Retinal pigment epithelial cell (primary cell): ENCODE results near the gene PRDM16.

ENCODE experiments used
- DNase-seq: peaks from one replicate; pipeline ENCODE4 v3.0.0-alpha.2; 2010; ENCODE audit warnings: low read depth
- H3K4me3 ChIP-seq: 2 replicates; pipeline ENCODE4 v1.5.1; 2011; ENCODE audit warnings: mild to moderate bottlenecking, low read length, control low read depth, moderate library complexity
- TF ChIP-seq, protein P1 (sequence below): conservative IDR thresholded peaks from 2 replicates; pipeline ENCODE4 v1.5.1; 2011; ENCODE audit warnings: low read depth, low read length, control low read depth, inconsistent platforms

Gene PRDM16

DNA sequence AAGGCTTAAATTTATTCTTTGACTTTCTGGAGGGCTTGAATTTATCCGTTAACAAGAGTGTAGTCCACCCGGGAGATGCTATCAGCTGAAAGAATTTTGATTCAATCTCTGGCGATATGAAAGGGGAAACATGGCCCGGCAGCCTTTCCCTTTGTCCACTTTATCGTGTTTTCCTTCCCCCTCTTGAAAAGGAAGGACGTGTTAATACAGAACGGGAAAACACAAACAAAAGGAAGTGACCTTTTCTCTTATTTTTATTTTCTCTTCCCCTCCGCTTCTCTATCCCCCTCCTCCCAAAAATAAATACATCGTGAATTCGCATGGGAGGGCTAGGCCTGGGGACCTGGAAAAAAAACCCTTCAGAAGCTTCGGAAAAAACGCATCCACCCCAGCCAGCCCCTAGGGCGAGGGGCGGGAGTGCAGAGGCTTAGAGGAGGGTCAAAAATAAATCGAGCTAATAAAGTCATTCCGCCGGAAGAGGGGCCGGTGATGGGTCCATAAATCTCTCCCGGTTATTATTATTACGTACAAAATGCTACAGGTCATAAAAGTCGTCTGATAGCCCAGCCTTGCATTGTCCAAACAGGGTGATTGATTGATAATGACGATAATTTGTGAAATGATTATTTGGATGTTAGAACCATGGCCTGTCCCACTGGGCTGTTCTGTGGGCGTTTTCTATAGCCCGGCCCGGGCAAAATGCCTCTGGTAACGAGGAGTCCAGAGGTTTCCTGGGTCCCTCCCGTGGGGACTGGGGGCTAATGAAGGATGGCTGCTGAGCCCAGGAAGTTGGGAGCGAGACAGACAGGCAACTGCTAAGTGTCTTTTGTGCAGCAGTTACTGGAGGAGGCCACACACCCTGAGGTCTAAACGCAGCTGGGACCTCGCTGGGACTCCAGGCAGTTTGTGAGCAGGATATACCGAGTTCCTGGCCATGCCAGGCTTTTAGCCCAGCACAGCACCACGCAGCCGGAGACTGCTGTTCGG is 179.4 kb downstream of the PRDM16 start:
- TF ChIP-seq, protein P1, sequence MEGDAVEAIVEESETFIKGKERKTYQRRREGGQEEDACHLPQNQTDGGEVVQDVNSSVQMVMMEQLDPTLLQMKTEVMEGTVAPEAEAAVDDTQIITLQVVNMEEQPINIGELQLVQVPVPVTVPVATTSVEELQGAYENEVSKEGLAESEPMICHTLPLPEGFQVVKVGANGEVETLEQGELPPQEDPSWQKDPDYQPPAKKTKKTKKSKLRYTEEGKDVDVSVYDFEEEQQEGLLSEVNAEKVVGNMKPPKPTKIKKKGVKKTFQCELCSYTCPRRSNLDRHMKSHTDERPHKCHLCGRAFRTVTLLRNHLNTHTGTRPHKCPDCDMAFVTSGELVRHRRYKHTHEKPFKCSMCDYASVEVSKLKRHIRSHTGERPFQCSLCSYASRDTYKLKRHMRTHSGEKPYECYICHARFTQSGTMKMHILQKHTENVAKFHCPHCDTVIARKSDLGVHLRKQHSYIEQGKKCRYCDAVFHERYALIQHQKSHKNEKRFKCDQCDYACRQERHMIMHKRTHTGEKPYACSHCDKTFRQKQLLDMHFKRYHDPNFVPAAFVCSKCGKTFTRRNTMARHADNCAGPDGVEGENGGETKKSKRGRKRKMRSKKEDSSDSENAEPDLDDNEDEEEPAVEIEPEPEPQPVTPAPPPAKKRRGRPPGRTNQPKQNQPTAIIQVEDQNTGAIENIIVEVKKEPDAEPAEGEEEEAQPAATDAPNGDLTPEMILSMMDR: no peak
- DNase-seq: no peak
- no peak overlapping the region for H3K4me3 ChIP-seq

DNA sequence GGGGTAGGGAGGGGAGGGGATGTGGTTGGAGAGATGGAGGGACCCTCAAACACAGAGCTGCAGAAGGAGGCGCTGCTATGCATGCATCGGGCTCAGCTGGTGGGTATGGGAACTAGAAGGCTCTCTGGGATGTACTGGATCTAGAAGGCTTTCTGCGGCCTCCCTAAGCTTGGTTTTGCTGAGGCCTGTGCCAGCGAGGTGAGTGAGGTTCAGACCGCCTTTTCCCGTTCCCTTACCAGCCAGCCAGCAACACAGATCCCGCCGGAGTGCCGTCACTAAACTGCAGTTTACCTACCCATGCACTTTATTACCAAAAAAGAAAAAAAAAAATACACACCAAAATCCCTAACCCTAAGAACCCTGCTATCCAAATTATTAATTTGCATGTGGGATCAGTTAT is 180.2 kb downstream of the PRDM16 start:
- TF ChIP-seq, protein P1: no peak
- DNase-seq: no peak
- H3K4me3 ChIP-seq: no peak overlapping the region

DNA sequence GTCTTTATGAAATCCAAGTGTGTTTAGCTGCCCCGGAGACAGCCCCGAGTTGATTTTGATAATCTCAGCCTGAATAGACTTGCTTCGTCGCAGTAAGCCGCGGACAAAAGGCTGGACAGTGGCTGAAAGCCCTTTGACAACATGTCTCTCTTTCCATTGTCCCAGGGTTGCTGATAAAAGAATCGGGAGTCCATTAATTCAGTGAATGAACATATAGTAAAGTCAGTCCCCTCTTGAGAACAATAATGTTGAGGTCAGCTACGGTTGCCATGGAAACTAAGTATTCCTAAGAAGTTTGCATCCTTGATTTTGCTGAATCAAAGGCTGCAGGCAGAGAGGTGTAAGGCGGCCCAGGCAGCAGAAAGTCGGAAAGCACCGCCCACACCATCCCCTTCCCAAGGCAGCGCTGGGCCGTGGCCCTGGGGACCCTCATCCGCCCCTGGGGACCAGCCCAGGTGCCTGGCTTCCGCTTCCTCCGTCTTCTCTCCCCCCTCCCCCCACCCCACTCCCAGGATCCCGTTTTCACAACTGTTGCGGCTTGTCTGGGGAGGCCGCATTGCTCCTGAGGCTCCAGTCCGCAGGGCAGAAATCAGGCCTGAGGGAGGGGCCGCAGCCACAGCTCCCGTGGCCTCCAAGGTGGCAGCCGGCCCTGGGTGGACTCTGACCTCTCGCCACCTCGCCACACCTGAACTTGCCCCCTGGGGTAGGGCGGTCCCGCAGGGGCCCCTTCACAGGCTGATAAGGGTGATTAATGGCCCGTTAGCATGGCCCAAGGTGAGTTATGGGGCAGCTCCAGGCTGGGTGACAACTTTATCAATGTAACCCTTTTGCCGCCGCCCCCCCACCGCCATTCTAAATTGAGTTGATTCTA is 180.9 kb downstream of the PRDM16 start:
- TF ChIP-seq, protein P1: no peak
- H3K4me3 ChIP-seq: no peak overlapping the region
- peak; percentile 63 for DNase-seq

DNA sequence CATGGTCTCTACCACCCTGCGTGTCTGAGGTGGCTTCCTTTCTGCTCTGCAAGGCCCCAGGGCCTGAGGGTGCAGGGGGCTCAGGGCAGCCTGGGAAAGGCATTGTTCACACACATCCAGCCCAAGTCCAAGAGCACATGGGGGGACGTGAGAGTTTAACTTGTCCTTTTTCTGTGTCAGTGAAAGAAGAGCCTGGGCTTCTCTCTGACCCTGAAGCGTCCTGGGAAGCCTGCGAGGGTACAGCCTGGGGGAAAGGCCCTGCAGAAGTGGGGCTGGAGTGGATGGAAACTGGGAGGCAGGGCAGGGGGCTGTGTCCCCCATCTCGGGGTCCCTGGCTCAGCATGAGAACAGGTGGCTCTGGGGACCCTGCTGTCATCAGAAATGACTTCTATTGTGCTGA is 181.6 kb downstream of the PRDM16 start:
- H3K4me3 ChIP-seq: no peak overlapping the region
- TF ChIP-seq, protein P1: no peak

DNA sequence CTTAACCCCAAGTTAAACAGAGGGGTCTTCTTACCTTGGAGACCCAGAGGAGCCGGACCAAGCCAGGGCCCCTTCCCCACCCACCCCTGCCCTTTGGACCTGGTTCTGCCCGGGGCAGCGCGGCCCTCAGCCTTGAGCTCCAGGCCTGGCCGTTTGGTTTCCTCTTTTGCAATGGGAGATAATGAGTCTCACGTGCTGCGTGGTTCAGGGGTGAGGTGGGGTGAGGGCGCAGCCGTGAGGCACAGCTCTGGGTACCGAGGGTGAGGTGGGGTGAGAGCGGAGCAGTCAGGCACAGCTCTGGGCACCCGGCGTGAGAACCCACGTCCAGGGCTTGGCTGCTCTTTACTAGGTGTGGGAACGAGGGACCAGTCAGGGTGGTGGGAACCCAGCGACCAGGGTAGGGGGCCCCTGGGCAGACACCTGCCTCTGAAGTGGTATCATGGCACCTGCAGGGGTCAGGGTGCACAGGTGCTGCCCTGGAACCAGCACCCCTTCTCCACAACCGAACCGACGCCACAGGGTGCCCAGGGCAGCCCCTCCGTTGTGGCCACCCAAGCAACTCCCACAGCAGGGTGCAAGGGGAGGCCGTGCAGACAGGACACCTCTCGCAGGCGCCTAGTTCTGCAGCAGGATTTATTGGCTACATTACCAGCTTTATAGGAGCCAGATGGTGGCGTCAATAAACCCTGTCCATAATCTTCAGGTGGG is 182.2 kb downstream of the PRDM16 start:
- no peak for DNase-seq

More for the DNA sequence above, 181.6 kb downstream of the PRDM16 start:
- no peak for DNase-seq

DNA sequence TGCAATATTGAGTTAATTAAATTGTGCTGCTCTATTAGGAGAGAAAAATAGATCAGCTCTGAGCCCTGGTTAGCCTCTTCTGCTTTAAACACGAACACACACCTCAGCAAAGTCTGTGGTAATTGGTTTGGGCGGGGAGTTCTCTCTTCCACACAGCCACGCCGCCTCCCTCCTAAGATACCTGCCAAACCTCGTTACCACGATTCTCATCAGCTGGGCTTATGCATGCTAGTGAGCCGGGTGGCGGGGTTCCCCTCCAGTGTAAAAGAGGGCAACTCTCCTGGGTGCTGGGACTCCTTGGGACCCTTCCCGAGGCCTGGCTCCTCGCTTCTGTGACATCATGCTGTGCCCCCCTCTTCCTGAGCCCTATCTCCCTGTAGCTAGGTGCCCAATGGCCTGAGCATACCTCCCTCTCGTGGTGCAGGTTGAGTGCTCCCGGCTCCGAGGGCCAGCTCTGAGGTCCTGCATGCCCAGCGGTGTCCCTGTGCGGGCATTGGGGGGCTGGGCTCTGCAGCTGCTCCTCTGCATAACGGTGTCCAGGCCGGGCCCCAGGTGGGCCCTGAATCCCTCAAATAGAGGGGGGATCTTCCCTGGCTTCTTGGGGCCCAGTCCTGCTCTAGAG is 182.9 kb downstream of the PRDM16 start:
- TF ChIP-seq, protein P1: no peak

More for the DNA sequence above, 182.2 kb downstream of the PRDM16 start:
- TF ChIP-seq, protein P1: no peak
- H3K4me3 ChIP-seq: no peak overlapping the region

More for the DNA sequence above, 182.9 kb downstream of the PRDM16 start:
- DNase-seq: no peak
- H3K4me3 ChIP-seq: no peak overlapping the region
